HG03108 (cell line): ENCODE results near the gene ANO8.

Source experiments
- ATAC-seq: cut with Tn5 transposase; IDR thresholded peaks from one replicate; pipeline ENCODE4 v1.9.1; 2021; ENCODE audit warnings: moderate library complexity; ENCODE audit not compliant: unreplicated experiment

ANO8 gene

DNA sequence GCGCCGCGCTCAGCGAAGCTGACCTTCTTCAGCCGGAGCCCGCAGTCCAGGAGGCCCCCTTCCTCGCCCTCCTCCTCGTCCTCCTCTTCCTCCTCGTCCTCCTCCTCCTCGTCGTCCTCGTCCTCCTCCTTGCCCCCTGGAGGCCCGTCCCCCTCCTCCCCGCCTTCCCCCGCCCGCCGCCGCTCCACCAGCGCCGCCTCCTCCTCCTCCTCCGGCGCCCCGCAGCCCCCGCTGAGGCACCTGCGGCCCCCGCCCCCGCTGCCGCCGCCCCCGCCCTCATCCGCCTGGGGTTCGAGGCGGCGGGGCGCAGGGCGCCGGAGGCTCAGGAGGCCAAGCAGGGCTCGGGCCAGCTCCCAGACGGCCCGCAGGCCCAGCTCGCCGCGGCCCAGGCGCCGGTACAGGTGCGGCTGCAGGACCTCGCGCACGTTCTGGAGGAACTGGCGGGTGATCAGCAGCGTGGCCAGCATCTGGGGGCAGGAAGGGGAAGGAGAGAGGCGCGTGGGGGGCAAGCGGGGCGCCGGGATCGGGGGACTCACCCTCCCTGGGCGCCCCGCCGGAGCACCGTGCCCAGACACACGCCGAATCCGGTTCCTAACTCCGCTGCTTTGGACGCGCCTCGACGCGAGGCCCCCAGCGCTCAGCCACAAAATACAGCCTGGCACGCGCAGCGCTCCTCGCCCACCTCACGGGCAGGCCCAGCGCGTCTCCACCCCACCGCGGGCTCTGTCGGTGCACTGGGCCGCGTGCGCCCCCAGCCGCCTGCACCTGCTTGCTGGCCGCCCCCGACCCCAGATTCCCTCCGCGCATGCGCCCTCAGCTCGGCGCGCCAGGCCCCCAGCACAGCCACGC, 5.9 kb downstream of the ANO8 start:
- no peak for ATAC-seq

DNA sequence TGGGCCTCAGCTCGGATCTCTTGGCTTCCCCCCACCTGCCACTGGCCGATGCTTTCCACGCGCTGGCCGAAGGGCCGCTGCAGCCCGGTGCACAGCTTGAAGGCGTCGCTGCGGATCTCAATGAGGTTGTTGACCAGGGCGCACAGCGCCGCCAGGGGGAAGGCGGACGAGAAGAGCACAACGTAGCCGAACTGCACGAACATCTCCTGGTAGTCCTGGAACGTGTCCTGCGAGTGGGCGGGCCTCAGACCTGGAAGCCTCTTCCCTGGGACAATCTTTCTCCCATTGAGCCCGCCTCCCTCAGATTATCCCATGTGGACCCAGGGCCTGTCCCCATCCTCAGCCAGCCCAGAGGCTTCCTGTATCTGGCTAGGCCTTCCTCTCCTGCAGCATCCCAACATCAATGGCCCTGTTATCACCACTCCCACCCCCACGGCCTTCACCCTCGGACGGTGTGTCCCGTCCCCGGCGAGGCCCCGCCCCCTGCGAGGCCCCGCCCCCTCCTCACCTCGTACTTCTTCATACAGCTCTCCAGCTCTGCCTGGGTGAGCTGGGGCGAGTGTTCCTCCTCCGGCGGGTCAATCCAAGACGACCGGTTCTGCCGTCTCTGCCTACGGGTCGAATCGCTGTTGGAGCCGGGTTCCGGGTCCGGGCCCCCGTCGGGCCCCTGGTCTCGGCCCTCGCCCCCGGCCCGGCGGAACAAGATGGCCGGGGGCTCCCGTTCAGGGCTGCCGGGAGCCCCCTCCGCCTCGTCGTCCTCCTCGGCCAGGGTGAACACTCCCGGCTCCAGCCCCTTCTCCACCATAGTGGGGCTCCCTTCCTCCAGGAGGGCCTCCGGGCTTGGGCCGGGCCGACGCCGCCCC, 6.8 kb downstream of the ANO8 start:
- ATAC-seq, result no peak

GRCh38 chr19:17327068-17327653, 7.5 kb downstream of the ANO8 start:
- no peak for ATAC-seq

GRCh38 chr19:17326595-17326966, 8.1 kb downstream of the ANO8 start:
- no peak for ATAC-seq

- no peak for ATAC-seq
Measured at GRCh38 chr19:17325881-17326594, 8.6 kb downstream of the ANO8 start.

DNA sequence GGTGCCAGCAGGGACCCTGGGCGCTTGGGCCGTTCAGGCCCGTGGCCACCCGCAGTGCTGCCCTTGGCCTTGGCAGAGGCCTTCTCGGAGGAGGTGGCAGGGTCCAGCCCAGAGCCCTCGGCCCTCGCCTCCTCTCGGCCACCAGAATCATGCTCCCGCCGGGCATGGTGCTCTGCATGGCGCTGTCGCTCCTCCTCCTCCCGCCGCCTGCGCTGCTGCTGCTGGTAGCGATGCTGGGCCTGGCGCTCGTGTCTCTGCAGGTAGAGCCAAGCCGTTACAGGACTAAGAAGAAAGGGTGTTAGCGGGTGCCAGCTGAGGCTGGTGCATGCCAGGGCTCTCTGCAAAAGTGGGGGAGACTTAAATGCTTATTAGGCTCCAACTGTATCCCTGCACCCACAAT, 9.5 kb downstream of the ANO8 start:
- ATAC-seq, result no peak

DNA sequence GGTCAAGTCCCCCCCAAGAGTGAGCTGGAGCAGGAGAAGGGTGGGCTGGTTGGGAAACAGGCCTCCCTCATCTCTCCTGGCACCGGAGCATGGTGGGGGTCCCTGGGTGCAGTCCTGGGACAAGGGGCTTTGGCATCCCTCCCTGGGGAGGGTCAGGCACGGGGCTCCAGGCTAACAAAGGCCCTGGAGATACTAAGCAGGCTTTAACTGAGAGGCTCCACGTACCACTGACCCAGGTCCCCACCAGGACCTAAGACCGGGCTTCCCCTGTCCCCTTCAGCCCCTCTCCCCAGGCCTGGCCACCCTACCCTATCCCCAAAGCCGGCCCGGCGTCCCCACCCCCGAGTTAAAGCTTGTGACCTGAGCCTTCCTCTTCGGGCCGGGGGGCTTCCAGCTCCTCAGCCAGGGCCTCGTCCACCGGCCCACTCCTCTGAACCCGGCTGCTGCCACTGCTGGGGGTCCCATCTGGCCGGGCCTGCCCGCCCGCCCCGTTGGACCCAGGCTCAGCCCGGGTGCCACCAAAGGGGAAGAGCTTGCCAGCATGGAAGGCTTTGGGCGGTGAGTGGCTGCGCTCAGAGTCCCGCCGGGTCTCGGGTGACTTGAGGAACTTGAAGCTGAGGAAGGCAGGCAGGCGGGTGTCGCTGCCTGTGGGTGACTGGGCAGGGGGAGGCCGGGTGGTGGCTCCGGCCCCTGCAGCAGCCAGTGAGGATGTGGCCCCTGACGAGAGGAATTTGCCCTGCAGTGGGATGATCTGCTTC, 10.1 kb downstream of the ANO8 start:
- no peak for ATAC-seq

DNA sequence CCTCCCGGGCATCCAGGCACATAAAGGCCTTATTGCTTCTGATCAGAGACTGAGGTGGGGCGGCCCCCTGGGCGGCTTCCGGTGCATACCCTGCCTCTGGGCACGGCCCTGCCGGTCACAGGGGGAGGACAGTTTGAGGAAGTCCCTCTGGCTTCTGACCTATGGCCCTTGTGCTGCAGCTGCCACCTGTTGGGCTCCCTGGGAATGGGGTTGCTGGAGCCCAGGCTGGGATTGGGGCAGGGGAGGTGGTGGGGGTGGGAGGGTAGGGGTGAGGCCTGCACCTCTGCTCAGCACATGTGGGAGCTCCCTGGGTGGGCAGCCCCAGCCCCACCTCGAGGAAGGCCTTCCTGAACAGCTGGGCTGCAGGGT, 10.7 kb downstream of the ANO8 start:
- ATAC-seq, result no peak

- ATAC-seq, result no peak
Measured at GRCh38 chr19:17323300-17323963, 11.2 kb downstream of the ANO8 start.

GRCh38 chr19:17322854-17323253, 11.8 kb downstream of the ANO8 start:
- no peak for ATAC-seq

DNA sequence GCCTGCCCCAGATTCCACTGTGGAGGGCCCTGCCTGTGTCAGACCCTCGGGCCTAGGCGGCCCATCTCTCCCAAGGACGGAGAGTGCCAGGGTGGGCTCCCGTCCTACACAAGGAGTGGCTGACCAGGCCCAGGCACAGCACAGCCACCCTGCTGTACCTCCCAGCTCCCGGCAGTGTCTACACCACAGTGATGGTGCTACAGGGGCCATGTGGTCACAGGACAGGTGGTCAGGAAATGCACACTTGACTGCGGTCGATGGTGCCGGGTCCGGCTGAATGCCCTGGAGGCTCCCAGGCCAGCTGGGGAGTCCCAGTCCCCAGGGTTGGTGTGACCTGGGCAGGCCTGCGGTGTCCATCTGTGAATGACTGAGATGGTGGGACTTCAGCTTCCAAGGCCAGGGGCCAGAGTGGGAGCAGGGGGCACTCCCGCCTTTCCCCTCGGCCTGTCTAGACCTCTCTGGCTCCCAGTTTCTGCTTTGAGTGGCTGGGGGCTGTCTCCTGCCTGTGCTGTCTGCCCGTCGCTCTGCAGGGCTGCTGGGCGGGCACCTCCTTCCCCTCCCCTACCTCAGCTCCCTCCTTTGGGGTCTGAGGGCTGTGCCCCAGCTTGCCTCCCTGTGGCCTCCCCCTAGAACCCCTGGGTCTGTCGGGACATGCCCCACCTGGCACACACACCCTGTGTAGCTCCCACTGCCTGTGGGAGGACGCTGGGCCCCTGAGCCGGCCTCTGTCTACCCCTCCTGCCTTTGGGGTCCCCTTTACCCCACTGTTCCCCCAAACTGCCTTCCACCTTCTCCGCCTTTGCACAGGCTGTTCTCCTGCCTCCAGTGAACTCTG, 12.8 kb downstream of the ANO8 start:
- ATAC-seq, result no peak

- ATAC-seq, result no peak
Measured at GRCh38 chr19:17320435-17320834, 14.2 kb downstream of the ANO8 start.

- no peak for ATAC-seq
Measured at GRCh38 chr19:17319473-17320238, 15.0 kb downstream of the ANO8 start.

GRCh38 chr19:17318966-17319365, 15.7 kb downstream of the ANO8 start:
- no peak for ATAC-seq

DNA sequence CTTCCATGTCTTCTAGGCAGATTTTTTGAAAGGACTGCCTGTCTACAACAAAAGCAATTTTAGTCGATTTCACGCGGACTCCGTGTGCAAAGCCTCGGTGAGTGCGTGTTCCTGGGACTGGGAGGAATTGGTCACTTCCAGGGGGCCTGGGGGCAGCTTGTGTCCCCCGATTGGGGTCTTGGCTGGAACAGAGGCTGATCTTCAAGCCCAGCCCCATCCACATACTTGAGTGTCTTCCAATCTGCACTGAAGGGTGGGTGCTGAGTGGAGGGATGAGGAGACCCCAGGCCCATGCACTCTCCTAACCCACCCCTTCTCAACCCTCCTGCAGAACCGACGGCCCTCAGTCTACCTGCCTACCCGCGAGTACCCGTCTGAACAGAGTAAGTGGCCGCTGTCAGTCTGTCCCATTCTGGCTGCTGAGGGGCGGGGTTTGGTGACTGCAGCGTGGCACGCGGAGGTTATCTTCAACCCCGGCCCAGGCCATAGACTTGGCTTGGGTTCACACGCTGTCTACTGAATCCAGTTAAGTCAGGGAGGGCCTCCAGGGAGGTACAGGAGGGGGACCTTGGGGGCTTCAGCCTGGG, 20.6 kb downstream of the ANO8 start:
- ATAC-seq, result no peak

DNA sequence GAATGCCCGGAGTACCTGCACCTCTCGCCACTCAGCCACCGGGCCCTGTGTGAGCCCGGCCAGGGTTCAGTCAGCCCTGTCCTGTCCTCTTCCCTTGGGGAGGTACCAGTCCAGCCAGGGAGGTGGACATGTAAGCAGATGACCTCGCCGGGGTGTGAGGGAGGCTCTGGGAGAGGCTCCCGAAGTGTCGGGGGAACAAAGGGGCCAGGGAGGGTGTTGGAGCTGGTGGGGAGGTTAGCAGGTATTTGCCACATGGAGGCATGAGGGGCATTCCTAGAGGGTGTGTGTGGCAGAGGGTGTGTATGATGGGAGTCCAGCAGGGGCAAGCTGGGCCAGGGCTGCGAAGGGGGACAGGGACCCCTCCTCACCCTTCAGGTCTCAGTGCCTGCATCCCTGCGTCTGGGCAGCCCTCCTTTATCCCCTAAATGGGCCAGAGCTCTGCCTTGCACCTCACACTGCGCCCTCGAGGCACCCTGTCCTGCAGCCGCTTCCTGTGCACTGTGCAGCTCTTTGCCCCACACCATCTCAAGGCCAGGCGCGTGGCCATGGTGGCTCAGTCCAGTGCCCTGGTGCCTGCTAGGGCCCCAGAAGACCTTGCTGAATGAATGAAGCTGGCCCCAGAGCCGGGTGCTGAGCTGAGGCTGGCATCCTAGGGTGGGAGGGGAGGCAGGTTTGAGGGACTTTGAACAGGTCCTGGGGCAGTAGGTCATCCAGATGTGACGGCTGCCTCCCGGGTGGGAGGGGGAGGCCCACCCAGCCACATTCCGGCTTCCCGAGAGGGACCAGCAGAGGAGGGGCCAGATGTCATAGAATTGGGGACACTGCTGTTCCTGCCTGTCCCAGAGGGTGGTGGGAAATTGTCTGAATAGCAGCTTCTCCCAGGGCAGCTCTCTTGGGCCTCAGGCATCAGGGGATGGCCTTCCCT, 22.2 kb downstream of the ANO8 start:
- ATAC-seq, result no peak
